GM12878 (cell line): ENCODE data around the gene GGACT. TPM values are rescaled to one million over a fixed set of nuclear protein-coding genes. Genes with fewer than 3 reads are reported as not detected.

Experiments used
- JUND ChIP-seq: IDR thresholded peaks from 2 replicates; pipeline ENCODE4 v1.6.1; 2012; ENCODE audit warnings: low read depth, mild to moderate bottlenecking, low read length, improper control_type of control experiment, moderate library complexity
- KDM1A ChIP-seq: fragments of 200-600 bp; sonication (generic); IDR thresholded peaks from 2 replicates; pipeline ENCODE4 v1.6.1; 2016; ENCODE audit warnings: borderline replicate concordance
- POLR2AphosphoS5 ChIP-seq: IDR thresholded peaks from 2 replicates; pipeline ENCODE4 v1.6.1; 2011; ENCODE audit warnings: mild to moderate bottlenecking, low read length, inconsistent platforms
- SUPT20H ChIP-seq: IDR thresholded peaks from 2 replicates; pipeline ENCODE4 v1.6.1; 2011; ENCODE audit warnings: low read depth, mild to moderate bottlenecking, low read length, moderate library complexity, borderline replicate concordance; ENCODE audit not compliant: control insufficient read depth
- ZNF24 ChIP-seq: fragments of 450-650 bp; IDR thresholded peaks from 2 replicates; pipeline ENCODE4 v1.6.1; 2017; ENCODE audit warnings: antibody characterized with exemption, mild to moderate bottlenecking
- polyA plus RNA-seq, 11 experiments: library from polyadenylated mRNA; depleted of rRNA in 4 of 11; unstranded in 6 of 11; stranded (reverse) in 5 of 11; fragments of >200 nt; fragmentation: Nextera tagmentation in 4 of 11; fragmentation: Illumina TruSeq in 1 of 11; extraction: Ambion mirVana in 4 of 11; extraction: Trizol in 1 of 11; gene quantifications; 1 replicate in 1 of 11; 2 replicates in 10 of 11; pipeline versions ENCODE4 v1.2.1 to v1.2.3, GENCODE V29; 2011 to 2016; ENCODE audit warnings: inconsistent platforms in 2 of 11, missing spikeins in 2 of 11, low read depth in 1 of 11
- total RNA-seq, 4 experiments: library from RNA; depleted of rRNA in 3 of 4; stranded (reverse); fragments of >200 nt in 3 of 4; fragmentation: Illumina TruSeq in 1 of 4; extraction: Trizol in 1 of 4; gene quantifications; 2 replicates each; pipeline versions ENCODE4 v1.2.1 to v1.2.3, GENCODE V29; 2013 to 2021
- TF ChIP-seq, protein P1 (sequence below): fragments of 450-650 bp; IDR thresholded peaks from 2 replicates; pipeline ENCODE4 v1.6.1; 2017; ENCODE audit warnings: low read depth, mild to moderate bottlenecking, moderate library complexity
- TF ChIP-seq, protein P2 (sequence below), 3 experiments: IDR thresholded peaks in 2 of 3; conservative IDR thresholded peaks in 1 of 3; 2 replicates each; pipeline ENCODE4 v1.5.1; 2011; ENCODE audit warnings: low read depth in 3 of 3, low read length in 3 of 3, mild to moderate bottlenecking in 3 of 3, control low read depth in 2 of 3, moderate library complexity in 2 of 3, inconsistent platforms in 1 of 3, mixed read lengths in 1 of 3; ENCODE audit not compliant: control insufficient read depth in 2 of 3, insufficient read depth in 1 of 3; ENCODE audit errors: extremely low read depth in 1 of 3

The GGACT gene
- total and polyA plus RNA-seq, 10 of the 15 experiments (the other 5 are each of a cell fraction or from before 2014, with no cell fraction given): 0.61 to 8.8 (median 4.2) TPM

DNA sequence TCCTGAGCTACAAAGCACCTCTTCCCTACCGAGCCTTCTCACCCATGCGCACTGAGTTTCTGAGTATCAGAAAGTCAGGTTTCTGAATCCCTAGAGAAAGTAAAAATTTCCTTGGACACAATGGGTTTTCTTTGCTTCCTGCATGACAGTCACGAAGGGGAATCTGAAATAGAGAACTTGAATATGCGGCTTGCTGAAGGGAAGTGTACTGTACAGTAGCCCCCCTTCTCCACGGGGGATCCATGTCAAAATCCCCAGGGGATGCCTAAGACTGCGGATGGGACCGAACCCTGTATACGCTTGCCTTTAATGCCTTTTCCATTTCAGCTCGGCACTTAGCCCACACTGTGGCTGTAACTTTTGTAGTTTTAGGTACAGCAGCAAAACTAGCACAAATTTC is 107.9 kb downstream of the GGACT start (continued):
- TF ChIP-seq, protein P1, sequence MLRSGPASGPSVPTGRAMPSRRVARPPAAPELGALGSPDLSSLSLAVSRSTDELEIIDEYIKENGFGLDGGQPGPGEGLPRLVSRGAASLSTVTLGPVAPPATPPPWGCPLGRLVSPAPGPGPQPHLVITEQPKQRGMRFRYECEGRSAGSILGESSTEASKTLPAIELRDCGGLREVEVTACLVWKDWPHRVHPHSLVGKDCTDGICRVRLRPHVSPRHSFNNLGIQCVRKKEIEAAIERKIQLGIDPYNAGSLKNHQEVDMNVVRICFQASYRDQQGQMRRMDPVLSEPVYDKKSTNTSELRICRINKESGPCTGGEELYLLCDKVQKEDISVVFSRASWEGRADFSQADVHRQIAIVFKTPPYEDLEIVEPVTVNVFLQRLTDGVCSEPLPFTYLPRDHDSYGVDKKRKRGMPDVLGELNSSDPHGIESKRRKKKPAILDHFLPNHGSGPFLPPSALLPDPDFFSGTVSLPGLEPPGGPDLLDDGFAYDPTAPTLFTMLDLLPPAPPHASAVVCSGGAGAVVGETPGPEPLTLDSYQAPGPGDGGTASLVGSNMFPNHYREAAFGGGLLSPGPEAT: no peak
- TF ChIP-seq ZNF24: no peak
- TF ChIP-seq KDM1A: no peak
- TF ChIP-seq SUPT20H: no peak
- TF ChIP-seq POLR2AphosphoS5: no peak
- TF ChIP-seq, protein P2, sequence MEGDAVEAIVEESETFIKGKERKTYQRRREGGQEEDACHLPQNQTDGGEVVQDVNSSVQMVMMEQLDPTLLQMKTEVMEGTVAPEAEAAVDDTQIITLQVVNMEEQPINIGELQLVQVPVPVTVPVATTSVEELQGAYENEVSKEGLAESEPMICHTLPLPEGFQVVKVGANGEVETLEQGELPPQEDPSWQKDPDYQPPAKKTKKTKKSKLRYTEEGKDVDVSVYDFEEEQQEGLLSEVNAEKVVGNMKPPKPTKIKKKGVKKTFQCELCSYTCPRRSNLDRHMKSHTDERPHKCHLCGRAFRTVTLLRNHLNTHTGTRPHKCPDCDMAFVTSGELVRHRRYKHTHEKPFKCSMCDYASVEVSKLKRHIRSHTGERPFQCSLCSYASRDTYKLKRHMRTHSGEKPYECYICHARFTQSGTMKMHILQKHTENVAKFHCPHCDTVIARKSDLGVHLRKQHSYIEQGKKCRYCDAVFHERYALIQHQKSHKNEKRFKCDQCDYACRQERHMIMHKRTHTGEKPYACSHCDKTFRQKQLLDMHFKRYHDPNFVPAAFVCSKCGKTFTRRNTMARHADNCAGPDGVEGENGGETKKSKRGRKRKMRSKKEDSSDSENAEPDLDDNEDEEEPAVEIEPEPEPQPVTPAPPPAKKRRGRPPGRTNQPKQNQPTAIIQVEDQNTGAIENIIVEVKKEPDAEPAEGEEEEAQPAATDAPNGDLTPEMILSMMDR (IDR thresholded peaks at IDR 0.05 in 2 of 3, conservative IDR thresholded peaks at IDR 0.05 in 1 of 3; ENCODE audit: control insufficient read depth in 2 of 3, extremely low read depth in 1 of 3, insufficient read depth in 1 of 3, low read depth in 3 of 3, low read length in 3 of 3): no peak
- TF ChIP-seq JUND: no peak

Other genes starting within 250 kb of the GGACT start
- 19.0 and 24.7 TPM in 2 replicates for gene TMTC4, start 86.0 kb upstream of the GGACT start, total RNA-seq (2014; rRNA removed)
- 15.7 and 17.5 TPM in 2 replicates for gene TMTC4, start 86.0 kb upstream of the GGACT start, total RNA-seq (2014; rRNA removed; fragmentation: Illumina TruSeq; extraction: Trizol)
- gene TMTC4, start 86.0 kb upstream of the GGACT start, total RNA-seq (2021): 20.7 and 21.8 TPM in 2 replicates
- 17.0 and 17.8 TPM in 2 replicates for gene TMTC4, start 86.0 kb upstream of the GGACT start, polyA plus RNA-seq (2011; rRNA removed)
- 13.3 and 14.8 TPM in 2 replicates for gene TMTC4, start 86.0 kb upstream of the GGACT start, polyA plus RNA-seq (2014; fragmentation: Illumina TruSeq; extraction: Trizol)
- 1 to 10 TPM; 3.3 to 4.7 TPM for gene TMTC4, start 86.0 kb upstream of the GGACT start, polyA plus RNA-seq (2014; fragmentation: Nextera tagmentation; extraction: Ambion mirVana)
- 19.3 and 24.6 TPM in 2 replicates for gene TMTC4, start 86.0 kb upstream of the GGACT start, polyA plus RNA-seq (2014; rRNA removed)
- gene TMTC4, start 86.0 kb upstream of the GGACT start, polyA plus RNA-seq (2016; fragmentation: Nextera tagmentation; extraction: Ambion mirVana): 10 to 100 TPM; 12.3 to 13.3 TPM